Measurements from ENCODE around the gene KCNJ16.

DNA sequence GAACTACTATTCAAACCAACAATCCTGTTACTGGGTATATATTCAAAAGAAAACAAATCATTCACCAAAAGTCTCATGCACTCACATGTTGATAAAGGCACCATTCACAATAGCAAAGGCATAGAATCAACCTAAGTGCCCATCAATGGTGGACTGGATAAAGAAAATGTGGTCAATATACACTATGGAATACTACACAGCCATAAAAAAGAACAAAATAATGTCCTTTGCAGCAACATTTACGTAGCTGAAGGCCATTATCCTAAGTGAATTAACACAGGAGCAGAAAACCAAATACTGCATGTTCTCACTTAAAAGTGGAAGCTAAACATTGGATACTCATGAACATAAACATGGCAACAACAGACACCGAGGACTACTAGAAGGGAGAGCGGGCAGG, 41.9 kb downstream of the KCNJ16 start:
- no peak for TF ChIP-seq EZH2phosphoT487 (IDR thresholded peaks at IDR 0.05; ENCODE audit: low read depth)
- TF ChIP-seq, protein P1, sequence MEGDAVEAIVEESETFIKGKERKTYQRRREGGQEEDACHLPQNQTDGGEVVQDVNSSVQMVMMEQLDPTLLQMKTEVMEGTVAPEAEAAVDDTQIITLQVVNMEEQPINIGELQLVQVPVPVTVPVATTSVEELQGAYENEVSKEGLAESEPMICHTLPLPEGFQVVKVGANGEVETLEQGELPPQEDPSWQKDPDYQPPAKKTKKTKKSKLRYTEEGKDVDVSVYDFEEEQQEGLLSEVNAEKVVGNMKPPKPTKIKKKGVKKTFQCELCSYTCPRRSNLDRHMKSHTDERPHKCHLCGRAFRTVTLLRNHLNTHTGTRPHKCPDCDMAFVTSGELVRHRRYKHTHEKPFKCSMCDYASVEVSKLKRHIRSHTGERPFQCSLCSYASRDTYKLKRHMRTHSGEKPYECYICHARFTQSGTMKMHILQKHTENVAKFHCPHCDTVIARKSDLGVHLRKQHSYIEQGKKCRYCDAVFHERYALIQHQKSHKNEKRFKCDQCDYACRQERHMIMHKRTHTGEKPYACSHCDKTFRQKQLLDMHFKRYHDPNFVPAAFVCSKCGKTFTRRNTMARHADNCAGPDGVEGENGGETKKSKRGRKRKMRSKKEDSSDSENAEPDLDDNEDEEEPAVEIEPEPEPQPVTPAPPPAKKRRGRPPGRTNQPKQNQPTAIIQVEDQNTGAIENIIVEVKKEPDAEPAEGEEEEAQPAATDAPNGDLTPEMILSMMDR (IDR thresholded peaks at IDR 0.05; ENCODE audit: low read depth, low read length), result no peak

Data from OCI-LY3 (cell line).